GM13976 (cell line): ENCODE results near the gene PRTG.
A peak's percentile ranks its signal among the peaks of the same experiment; 100 is the strongest.
"Not testable (repeated sequence)": the region's sequence is repeated elsewhere in the genome, so short reads cannot be mapped to it uniquely, and the experiment has no call there.

ENCODE experiments used
- DNase-seq: peaks from one replicate; pipeline ENCODE4 v3.0.0; 2012; ENCODE audit warnings: low spot score
- in situ Hi-C: fragments of 300-500 bp; cut with MboI; formaldehyde crosslinking; loops from one replicate; pipeline ENCODE4 v1.12.0; 2022; ENCODE audit warnings: low sequenced_read_pairs, mixed read lengths, inconsistent platforms; ENCODE audit not compliant: unreplicated experiment
- TF ChIP-seq, protein P1 (sequence below): IDR thresholded peaks from 2 replicates; pipeline ENCODE4 v1.5.1; 2012; ENCODE audit warnings: borderline replicate concordance, mild to moderate bottlenecking; ENCODE audit not compliant: insufficient read depth; ENCODE audit errors: extremely low read depth, missing control alignments, control extremely low read depth

Gene PRTG

DNA sequence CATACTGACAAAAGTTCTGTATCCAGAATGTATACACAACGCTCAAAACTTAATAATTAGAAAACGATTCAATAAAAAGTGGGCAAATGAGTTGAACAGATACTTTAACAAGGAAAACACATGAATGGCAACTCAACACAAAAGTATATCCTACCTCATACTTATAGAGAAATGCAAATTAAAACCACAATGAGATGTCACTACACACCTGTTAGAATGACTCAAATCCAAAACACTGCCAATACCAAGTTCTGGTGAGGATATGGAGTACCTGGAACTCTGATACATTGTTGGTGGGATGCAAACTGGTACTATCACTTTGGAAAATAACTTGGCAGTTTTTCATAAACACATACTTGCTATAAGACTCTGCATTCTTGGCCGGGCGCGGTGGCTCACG, 42.1 kb downstream of the PRTG start:
- TF ChIP-seq, protein P1, sequence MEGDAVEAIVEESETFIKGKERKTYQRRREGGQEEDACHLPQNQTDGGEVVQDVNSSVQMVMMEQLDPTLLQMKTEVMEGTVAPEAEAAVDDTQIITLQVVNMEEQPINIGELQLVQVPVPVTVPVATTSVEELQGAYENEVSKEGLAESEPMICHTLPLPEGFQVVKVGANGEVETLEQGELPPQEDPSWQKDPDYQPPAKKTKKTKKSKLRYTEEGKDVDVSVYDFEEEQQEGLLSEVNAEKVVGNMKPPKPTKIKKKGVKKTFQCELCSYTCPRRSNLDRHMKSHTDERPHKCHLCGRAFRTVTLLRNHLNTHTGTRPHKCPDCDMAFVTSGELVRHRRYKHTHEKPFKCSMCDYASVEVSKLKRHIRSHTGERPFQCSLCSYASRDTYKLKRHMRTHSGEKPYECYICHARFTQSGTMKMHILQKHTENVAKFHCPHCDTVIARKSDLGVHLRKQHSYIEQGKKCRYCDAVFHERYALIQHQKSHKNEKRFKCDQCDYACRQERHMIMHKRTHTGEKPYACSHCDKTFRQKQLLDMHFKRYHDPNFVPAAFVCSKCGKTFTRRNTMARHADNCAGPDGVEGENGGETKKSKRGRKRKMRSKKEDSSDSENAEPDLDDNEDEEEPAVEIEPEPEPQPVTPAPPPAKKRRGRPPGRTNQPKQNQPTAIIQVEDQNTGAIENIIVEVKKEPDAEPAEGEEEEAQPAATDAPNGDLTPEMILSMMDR = no peak
- in situ Hi-C loops = no loop called here
- no peak for DNase-seq

DNA sequence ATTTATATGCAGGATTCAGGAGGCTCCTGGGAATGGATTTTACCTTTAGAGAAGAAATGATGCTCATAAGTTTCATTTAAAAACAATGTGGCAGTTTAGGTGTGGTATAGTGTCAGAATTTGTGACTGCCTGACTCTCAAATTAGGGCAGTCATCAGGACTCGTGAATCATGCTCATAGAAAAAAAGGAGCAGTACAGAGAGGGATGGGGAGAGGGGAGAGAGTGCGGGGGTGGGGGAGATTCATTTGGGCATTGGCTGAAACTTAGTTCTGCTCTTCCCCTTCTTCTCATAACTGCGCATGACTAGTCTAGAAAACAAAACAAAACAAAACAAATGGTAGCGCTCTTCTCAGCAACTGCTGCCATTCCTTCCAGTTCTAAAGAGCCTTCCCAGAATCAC, 44.3 kb downstream of the PRTG start:
- TF ChIP-seq, protein P1 = no peak
- DNase-seq = no peak
- in situ Hi-C loops = no loop called here

DNA sequence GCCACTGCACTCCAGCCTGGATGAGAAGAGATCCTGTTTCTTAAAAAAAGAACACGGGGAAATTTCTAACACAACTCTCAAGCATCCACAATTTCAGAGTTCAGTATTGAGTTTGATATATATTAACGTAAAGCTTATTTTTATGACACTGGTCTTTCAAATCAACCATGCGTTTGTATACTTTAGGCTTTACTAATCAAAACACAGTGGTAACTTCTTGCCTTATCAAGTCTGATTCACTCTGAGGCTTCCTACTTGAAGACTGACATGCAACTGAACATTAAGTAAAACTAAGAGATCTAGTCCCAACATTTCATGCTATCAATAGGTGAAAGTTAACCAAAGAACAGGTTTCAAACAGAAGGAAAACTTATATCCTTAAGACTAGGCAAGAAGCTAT, 46.7 kb downstream of the PRTG start:
- no peak for DNase-seq
- TF ChIP-seq, protein P1 = no peak
- in situ Hi-C loops = no loop called here

DNA sequence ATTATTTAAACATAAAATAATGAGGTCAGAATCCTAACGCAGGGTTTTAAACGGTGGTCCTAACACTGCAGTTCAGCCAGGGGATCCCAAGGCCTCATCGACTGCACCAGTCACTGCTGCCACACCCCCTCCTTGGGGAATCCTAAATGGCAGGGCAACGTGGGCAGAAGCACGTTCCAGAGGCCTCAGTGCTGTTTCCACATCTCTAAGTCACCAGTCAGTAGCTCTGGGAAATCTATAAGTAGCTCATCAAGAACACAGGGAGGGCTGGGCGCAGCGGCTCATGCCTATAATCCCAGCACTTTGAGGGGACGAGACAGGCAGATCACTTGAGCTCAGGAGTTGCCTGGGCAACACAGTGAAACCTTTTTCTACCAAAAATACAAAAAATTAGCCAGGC, 47.5 kb downstream of the PRTG start:
- TF ChIP-seq, protein P1 = no peak
- no peak for DNase-seq
- in situ Hi-C loops = no loop called here

DNA sequence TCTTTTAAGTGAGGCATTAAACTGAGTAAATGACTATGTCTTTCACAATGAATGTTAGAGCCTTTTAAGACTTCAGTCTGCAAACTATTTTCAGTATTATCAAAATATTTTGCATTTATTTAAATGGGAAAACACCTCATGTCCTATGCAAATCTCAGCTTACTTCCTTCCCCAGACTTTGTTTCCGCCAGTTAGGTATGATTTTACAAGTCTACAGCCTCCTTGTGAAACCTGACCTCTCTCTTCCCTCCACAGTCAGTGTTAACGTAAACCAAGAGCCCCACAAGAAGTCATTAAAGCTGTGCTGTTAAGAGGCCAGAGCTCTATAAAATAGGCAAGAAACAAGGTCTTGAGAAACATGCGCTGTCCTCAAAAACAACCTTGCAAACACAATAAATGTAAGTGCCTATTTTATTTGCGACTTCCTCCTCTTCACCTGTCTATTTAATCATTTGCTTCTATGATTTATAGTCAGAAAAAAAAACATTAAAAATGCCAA, 48.3 kb downstream of the PRTG start:
- TF ChIP-seq, protein P1 = no peak
- in situ Hi-C loops = no loop called here
- peak; percentile 37 for DNase-seq

DNA sequence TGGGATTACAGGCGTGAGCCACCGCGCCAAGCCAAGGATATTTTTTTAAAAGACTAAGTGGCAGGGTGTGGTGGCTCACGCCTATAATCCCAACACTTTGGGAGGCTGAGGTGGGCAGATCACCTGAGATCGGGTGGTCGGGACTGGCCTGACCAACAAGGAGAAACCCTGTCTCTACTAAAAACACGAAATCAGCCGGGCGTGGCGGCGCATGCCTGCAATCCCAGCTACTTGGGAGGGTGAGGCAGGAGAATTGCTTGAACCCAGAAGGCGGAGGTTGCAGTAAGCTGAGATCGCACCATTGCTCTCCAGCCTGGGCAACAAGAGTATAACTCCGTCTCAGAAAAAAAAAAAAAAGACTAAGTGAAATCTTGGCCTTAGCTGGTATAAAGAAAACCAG, 49.8 kb downstream of the PRTG start:
- in situ Hi-C loops, DNase-seq: not testable (repeated sequence)

DNA sequence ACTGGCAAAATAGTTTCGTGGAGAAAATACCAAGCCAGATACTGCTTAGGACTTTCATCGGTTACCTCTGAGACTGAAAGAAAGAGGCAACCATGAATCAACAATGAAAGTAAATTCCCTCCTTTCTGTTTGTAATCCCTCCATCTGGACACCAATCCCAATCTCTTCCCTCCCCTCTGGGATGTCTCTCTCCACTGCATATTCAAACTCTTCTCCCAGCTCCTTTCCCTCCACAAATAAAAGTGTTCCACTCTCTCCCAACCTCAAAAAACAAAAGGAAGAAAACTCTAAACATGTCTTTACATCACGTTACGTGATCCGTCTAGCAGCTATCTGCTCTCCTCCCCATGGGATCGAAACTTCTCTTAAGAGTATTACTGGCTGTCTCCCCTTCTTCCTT, 55.2 kb downstream of the PRTG start:
- in situ Hi-C loops = no loop called here
- TF ChIP-seq, protein P1 = no peak
- no peak for DNase-seq

DNA sequence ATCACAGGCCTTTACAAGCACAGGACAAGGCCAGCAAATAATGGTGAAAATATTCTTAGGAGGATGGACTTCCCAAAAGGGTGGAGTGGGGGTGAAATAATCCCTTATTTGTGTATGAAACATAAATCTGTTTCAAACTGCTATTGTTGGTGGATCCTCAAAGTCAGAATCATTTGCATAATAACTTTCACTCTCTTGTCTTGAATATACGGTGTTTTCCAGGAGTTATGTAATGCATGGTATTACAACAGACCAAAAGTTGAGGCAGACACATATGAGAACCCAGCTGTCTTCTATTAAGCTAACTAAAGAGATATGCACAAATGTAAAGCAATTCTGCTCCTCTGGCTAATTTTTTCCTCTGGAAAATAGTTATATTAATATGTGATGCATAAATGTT, 57.7 kb downstream of the PRTG start:
- peak; percentile 32 for DNase-seq
- in situ Hi-C loops = no loop called here

More for the DNA sequence above, 57.7 kb downstream of the PRTG start:
- TF ChIP-seq, protein P1 = no peak
